HG03045 (cell line): ENCODE results near the gene METTL21C.

Source experiments
- ATAC-seq: cut with Tn5 transposase; IDR thresholded peaks from one replicate; pipeline ENCODE4 v1.9.1; 2021; ENCODE audit warnings: mild to moderate bottlenecking, moderate library complexity; ENCODE audit not compliant: unreplicated experiment

Gene METTL21C

GRCh38 chr13:102694937-102695336 is at the start of gene METTL21C:
Gene METTL21C, minus strand, starts transcription at chr13:102695044. Its CDS starts 546 bp downstream, at chr13:102694498.
- ATAC-seq = no peak

- ATAC-seq = no peak
Measured at GRCh38 chr13:102742506-102742905, 47.7 kb upstream of the METTL21C start.

DNA sequence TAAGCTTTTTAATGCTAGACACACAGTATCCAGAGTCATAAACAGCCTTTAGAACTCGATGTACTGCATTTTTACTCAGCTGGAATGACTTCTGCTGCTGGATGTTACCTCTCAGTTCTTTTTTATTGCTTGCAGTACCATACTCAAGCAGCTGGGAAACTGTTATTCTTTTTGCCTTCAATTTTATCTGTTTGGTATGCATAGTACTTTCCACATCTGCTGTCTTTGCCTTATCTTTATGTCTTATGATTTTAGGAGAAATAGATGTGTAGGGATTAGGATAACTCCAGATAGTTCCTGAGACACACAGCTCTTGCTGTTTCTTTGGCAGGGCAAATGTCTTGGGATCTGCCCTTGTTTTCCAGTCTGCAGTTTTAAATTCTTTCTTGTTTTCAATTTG is 47.3 kb upstream of the METTL21C start:
- ATAC-seq = no peak

DNA sequence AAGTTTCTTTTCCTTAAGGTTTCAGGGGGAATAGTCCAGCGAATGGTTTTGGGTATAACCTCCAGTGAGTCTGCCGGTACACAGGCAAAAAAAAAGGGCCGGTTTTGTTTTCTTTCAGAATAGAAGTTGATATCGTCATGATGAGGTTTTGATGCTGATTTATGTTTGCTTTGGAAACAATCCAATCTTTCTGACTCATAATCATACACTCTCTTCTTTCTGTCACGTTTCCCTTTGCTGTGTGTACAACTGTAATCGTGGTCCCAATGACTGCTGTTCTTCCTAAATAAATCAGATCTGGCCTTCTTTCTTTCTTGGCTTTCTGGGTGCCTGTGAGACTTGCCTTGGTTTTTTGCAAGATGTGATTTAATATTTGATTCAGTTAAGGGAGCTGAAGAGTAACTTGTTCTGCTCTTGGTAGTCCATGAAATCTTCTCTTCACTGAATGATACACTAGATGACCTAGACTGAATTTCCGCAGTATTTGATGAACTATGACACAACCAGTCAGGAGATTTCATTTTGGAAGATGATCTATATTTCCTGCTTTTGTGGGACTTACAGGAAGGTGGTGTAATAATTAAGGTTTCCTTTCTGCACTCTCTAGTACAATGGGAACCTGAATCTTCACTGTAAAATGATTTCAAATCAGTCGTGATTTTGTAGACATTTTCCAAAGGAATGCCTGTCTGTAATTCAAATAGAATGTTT is 34.9 kb upstream of the METTL21C start:
- no peak for ATAC-seq

GRCh38 chr13:102726430-102726829 is 31.6 kb upstream of the METTL21C start:
- no peak for ATAC-seq

DNA sequence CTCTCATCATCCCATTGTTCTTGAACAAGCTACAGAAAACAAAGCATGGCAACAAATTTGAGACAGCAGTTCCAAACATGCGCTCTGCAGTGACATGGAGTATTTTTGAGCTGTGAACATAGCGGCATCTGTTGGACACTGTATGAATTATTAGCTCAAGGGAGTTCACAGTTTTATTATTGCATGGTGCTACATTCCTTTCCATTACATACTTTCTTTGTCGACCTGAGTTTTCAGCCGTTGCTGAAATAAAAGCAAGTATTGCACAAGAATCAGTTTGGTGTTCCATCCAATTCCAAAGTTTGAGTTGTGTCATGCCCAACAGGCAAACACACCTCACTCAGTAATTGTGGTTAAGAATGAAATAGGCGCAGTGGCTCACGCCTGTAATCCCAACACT is 30.1 kb upstream of the METTL21C start:
- no peak for ATAC-seq

DNA sequence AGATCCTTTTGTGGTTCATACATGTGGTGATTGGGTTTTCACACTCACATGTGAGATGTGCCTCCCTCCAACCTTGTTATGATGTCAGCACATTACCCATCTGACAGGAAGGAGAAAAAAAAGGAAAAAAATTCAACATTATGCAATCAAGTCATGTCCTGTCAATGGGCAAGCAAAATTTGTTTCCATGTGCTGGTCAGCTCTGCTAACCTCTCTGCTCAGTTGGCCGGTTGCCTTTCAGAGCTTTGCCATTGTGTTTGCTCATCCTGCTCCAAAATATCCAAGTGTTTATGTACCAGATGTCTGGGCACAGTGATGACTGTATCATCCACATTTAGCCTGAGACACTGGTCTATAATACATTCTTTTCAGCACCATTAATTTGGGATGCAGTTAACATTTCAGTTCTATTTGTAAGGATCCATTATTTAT is 27.0 kb upstream of the METTL21C start:
- ATAC-seq = no peak

DNA sequence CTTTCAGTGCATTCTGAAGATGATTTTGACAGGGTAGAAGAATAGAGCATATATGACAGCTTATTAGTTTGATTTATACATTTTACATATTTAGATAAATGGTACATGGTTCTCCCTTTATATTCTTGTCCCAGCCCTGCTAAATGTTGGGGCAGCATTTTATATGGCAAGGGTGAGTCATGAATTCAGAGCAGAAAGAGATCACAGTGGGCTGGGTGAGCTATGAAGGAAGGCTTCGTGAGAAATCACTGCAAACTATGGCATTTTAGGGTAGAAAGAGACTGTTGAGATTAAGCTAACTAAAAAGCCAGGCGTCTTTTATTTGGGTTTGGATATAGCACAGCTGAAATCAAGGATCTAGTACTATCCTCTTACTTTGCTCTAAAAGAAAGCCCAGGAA is 23.9 kb upstream of the METTL21C start:
- no peak for ATAC-seq

DNA sequence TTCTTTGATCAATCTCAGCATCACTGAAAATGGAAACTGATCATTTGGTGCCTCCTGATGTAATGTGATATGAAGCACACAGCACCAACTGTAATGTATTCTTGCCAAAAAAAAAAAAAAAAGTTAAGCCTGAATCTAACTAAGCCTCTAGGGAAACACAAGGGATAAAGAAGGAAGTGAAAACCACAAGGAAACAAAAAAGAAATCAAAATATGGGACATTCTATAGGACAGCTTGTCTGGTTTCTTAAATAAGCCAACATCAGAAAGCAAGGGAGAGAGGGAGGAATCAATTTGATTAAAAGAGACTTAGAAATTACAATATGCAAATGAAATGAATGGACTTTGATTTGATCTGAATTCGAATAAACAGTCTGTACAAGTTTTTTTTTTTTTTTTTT is 20.6 kb upstream of the METTL21C start:
- ATAC-seq = no peak

GRCh38 chr13:102710261-102710679 is 15.4 kb upstream of the METTL21C start:
- no peak for ATAC-seq

GRCh38 chr13:102709536-102709935 is 14.7 kb upstream of the METTL21C start:
- ATAC-seq = no peak

- no peak for ATAC-seq
Measured at GRCh38 chr13:102708991-102709390, 14.1 kb upstream of the METTL21C start.

- ATAC-seq = no peak
Measured at GRCh38 chr13:102708211-102708610, 13.4 kb upstream of the METTL21C start.

DNA sequence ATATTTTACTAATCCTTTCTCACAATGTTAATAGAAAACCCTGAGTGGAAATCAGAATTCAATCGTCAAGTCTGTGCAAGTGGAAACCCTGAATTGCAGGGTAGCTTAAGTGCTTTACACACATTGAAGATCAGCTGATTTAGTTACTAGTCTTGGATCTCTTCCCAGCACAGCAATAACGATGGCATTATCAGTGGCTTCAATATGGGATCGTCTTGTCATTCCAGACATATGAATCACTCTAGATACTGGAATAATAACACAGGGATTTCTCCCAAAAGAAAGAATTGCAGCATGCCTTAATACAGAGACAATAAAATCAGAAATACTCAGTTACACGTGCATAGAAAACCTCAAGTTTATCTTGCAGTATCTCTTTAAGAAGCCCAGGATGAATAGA is 12.6 kb upstream of the METTL21C start:
- no peak for ATAC-seq

DNA sequence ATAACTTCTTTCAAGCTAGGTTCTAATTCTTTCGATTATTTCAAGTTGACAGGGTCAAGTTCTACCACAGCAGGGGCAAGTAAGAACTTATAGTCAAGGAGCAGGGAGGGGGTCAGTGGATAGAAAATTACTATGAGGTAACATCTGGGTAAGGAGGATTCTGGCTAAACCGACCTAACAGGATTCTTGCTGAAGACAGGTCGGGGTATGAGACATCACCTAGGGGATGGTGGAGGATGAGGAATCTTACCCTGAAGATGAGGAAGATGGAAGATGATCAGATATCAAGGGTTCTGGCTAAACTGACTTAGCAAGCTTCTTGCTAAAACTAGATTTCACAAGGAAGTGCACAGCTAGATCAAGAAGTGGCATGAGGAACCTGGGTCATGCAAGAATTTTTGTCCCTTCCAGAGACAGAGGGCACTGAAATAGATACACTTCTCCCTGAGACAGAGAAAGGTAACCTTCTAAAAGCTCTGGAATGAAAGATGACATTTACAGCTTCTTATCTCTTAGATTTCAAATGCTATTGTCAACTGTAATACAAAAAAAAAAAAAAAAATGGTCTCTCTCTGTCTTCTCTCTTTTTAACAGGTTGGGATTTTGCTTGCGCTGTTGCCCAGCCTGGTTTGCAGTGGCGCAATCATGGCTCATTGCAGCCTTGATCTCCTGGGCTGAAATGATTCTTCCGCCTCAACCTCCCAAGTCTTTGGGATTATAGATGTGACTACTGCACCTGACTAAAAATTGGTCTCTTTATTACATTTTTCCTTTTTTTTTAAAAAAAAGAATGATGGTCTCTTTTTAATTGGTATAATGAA is 9.6 kb upstream of the METTL21C start:
- no peak for ATAC-seq

DNA sequence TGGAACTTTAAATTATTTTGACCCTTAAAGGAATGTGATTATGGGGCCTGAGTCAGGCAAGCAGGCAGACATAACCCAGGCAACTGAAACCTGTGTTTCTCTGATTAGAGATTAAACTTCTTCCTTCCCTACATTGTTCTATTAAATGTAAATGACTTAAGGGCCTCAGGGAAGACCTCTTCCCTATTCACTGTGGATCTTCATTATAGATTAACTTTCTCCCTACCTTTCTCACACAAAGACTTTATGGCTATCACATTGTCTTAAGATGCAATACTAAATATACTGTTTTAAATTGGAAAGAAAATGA is 8.8 kb upstream of the METTL21C start:
- no peak for ATAC-seq

DNA sequence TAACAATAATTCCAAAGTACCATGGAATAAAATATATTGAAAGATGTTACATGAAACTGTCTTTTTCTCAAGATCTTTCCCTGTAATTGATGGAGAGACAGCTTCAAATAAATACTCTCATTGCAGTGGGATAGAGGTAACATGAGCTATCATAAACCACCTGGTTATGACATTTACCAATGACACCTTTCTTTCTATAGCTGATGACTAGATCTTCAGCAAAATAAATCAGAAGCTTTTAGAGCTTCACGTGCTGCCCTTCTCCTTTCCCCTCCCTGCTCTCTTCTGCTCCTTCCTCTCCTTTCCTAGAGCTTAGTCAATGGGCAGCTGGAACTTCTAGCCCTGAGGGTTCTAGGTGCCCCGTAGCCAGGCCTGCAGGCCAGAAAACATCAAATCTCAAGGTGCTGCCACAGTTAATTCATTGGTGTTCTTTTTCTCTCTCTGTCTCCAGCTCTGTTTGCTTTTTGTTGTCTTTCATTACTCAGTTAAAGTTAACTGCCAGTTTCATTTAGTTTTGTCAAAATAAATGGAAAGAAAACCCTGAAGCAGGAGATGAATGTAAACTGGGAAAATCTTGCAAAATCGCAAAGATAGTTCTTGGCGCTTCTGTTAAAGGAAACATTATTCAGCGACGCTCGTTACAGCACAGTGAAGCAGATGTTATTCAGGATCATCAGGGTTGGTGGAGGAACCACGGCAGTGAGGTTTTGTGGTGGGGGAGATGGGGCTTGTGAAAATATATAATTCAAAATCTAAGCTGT is 8.3 kb upstream of the METTL21C start:
- no peak for ATAC-seq

- ATAC-seq = no peak
Measured at GRCh38 chr13:102701331-102701730, 6.5 kb upstream of the METTL21C start.

GRCh38 chr13:102700088-102701031 is 5.5 kb upstream of the METTL21C start:
- ATAC-seq = no peak

GRCh38 chr13:102699504-102699903 is 4.7 kb upstream of the METTL21C start:
- no peak for ATAC-seq

GRCh38 chr13:102698649-102698980 is 3.8 kb upstream of the METTL21C start:
- ATAC-seq = no peak
